ENCODE results near the gene TRIM7.
"Not testable (repeated sequence)": the region's sequence is repeated elsewhere in the genome, so short reads cannot be mapped to it uniquely, and the experiment has no call there.

The TRIM7 gene

DNA sequence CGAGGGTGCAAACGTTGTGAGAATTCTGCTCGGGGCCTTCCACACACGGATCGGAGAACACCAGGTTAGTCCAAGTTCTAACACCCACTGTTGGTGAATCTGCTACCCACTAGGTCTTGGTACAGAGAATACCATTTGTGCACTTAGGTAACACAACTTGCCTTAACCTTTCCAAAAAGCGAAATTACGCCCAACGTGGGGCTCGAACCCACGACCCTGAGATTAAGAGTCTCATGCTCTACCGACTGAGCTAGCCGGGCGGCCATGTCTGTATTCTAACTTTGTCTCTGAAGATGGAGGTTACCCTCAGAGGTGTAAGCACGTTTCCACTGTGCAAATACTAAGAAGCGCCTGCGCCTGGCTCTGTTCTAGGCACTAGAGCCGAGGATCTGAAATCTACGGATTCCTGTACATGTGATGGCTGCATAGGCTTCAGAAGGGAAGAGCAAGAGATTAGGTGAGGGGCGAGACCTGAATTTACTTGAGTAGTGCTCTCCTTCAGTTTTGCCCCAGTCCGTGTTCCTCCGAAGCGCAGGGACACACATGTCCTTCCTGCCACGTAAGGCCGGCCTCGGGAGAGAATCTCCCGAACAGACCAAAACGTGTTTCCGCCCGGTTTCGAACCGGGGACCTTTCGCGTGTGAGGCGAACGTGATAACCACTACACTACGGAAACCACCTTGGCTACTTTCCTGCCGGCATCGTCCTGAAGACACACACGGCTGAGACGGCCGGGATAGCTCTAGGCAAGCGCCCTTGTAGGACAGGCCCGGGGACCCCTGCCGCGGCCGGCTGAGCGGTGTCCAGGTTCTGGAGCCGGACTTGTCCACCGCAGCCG is 17.0 kb upstream of the TRIM7 start:
- peaks cover 77% of the 10 kb centered on the region for H3K4me1 Mint-ChIP-seq
- DNase-seq (peak; percentile 97), ATAC-seq (peak; percentile 62)
- H3K27me3 Mint-ChIP-seq, result peaks cover 11% of the 10 kb centered on the region
- peak overlapping the region; percentile 97 for H3K4me3 Mint-ChIP-seq
- H3K9me3 Mint-ChIP-seq, result no peaks in the 10 kb centered on the region
- H3K27ac Mint-ChIP-seq, result peak overlapping the region; percentile 96
- peaks cover 16% of the 10 kb centered on the region for H3K36me3 Mint-ChIP-seq (ENCODE audit: low read depth)

DNA sequence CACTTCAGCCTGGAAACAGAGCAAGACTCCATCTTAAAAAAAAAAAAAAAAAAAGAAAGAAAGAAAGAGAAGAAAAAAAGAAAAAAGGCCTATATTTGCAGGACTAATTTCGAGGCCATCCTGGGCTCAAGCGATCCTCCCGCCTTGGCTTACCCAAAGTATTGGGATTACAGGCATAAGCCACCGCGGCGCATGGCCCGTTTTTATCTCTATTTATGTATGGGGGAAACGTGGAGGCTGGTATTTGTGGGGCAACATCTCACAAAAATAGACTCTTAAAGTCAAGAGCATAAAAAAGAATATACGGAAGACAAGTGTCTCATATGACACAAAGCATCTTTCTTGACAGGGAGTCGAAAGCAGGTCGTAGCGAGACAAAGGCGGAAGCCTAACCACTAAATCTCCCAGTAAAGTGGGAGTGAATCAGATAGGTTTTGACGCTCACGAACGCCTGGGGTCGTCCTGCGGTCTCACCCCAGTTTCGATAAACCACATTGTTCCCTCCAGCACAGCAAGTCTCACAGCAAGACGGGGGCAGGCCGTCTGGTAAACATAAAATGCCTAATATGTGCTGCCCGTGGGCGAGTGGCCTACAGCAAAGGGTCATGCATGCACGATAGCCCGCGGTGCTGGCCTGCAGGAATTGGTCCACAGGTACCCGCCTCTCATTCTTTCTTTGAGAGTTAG is 16.3 kb upstream of the TRIM7 start:
- DNase-seq, result peak; percentile 66
- Mint-ChIP-seq H3K27me3 (peaks cover 11% of the 10 kb centered on the region), H3K27ac (peak overlapping the region; percentile 96), H3K36me3 (ENCODE audit: low read depth) (peaks cover 11% of the 10 kb centered on the region), H3K9me3 (no peaks in the 10 kb centered on the region), H3K4me1 (peaks cover 78% of the 10 kb centered on the region), H3K4me3 (peak overlapping the region; percentile 97)
- no peak for ATAC-seq

DNA sequence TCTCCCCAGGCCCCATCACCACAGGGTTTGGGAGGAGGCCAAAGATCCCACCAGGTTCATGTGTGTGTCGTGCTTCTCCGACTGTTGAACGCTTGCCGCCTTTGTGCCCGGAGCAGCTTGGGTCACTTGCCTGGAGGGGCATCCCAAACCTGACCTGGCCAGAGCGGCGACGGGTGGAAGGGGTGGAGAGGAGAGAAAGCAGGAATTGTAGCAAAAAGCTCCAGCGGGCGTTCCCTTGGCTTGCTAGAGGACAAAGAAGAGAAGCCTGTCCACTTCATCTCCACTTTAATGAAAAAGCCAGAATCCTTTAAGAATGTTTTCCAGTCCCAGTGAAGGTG is 15.2 kb upstream of the TRIM7 start:
- Mint-ChIP-seq H3K9me3 (no peaks in the 10 kb centered on the region), H3K36me3 (ENCODE audit: low read depth) (peaks cover 9% of the 10 kb centered on the region), H3K4me1 (peaks cover 70% of the 10 kb centered on the region), H3K4me3 (peak overlapping the region; percentile 11), H3K27ac (no peak overlapping the region), H3K27me3 (peaks cover 11% of the 10 kb centered on the region)
- DNase-seq, result no peak
- no peak for ATAC-seq

DNA sequence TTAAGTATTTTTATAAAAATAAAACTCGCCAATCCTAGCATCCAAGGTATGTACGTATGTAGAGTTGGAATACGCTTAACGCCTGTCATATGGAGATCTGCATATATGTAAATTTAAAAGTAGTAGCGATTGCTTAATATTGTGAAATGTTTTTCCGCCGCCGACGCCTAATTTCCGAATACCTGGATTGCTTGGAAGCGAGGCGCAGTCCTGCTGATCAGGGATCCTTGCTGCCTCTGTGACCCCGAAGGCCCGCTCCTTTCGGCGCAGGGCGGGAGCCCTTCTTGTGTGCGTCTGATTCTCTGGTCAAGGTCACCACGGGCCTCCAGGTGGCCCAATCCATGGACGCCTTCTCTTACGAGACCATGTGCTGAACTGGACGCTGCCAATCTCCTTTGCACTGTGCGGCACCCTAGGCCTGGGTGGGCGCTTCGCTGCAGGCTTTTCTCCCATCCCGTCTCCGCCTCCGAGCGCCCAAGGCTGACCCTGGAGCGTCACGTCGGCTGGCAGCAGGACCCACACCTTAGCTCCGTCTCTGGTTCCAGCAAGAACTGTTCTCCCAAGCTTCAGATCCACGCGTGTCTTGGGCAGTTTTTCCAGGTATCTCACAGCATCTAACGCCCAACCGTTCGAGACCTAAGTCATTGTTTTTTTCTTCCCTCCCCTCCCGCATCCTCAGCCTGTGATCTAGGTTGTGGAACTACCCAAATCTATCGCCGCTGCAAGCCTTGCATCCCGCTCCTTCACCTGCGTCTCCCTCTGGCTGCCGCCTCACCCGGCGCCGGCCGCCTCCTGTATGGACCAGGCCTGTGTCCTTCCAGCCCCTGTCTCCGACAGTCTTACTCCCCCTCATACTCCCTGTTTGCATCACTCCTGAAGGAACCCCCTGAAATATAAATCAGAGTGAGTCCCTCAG is 14.5 kb upstream of the TRIM7 start:
- Mint-ChIP-seq H3K36me3 (ENCODE audit: low read depth) (peaks cover 9% of the 10 kb centered on the region), H3K27ac (no peak overlapping the region), H3K4me3 (peak overlapping the region; percentile 32), H3K27me3 (peaks cover 11% of the 10 kb centered on the region), H3K9me3 (no peaks in the 10 kb centered on the region), H3K4me1 (peaks cover 66% of the 10 kb centered on the region)
- ATAC-seq (no peak), DNase-seq (no peak)

DNA sequence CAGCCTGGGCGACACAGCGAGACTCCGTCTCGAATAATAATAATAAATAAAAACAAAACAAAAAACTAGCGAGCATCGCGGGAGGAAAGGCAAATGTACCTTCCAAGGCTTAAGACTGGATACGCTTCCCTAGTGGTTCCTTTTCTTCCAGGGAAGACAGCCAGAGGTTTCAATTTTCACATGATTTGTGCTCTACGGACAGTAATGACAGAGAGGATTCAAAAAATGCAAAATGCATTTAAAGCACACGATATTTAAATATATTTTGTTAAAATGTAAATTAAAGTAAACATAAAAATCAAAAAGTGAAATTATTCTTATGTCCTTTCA is 13.8 kb upstream of the TRIM7 start:
- no peak for DNase-seq
- peak overlapping the region; percentile 88 for H3K4me3 Mint-ChIP-seq
- peaks cover 9% of the 10 kb centered on the region for H3K36me3 Mint-ChIP-seq (ENCODE audit: low read depth)
- H3K27me3 Mint-ChIP-seq, result peaks cover 11% of the 10 kb centered on the region
- peaks cover 60% of the 10 kb centered on the region for H3K4me1 Mint-ChIP-seq
- no peaks in the 10 kb centered on the region for H3K9me3 Mint-ChIP-seq
- ATAC-seq, result no peak
- H3K27ac Mint-ChIP-seq, result no peak overlapping the region

DNA sequence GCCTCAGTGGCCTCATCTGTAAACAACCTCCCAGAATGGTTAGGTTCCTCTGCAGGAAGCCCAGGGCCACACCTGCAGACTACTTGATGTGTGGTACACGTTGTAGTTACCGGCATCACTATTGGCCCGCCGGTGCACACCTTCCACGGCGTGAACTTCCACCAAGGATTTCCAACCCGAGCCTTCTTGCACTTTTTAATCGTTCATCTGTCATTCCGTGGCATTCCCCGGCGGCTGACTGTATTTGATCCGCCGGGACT is 12.7 kb upstream of the TRIM7 start:
- Mint-ChIP-seq H3K27ac (peak overlapping the region; percentile 98), H3K27me3 (peaks cover 11% of the 10 kb centered on the region), H3K4me1 (peaks cover 59% of the 10 kb centered on the region), H3K36me3 (ENCODE audit: low read depth) (peaks cover 9% of the 10 kb centered on the region), H3K4me3 (peak overlapping the region; percentile 88), H3K9me3 (no peaks in the 10 kb centered on the region)
- no peak for ATAC-seq
- peak; percentile 34 for DNase-seq

DNA sequence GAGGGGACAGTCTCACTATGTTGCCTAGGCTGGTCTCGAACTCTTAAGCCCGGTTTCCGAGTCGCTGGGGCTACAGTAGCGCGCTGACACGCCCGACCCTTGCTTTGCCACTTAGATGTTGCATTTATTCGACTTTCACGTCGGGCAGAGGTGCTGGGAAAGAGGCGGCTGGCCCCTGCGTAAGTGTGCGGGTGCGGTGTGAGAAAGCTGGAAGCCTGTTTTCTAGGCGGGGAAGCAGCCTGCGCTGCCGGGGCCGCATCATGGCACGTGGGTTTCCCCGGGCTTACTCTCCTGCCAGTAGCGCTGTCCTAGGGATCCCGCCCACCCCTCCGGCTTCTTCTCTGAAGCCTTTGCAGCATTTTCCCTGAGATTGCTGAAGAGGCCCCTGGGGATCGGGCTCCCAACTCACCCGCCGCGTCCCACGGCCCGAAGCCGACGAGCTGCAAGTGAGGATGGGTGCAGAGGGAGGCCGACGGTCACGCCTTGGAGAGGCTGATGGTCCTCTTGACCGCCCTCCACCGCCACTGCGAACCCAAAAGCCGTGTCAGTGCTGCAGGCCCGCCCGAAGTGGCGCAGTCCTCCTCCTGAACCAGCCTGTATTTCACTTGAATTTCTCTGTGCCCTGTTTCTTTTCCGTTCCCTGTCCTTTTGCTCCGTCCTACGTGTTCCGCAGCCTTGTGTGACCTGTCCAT is 12.3 kb upstream of the TRIM7 start:
- H3K36me3 Mint-ChIP-seq (ENCODE audit: low read depth), result peaks cover 8% of the 10 kb centered on the region
- peaks cover 10% of the 10 kb centered on the region for H3K27me3 Mint-ChIP-seq
- DNase-seq (peak; percentile 77), ATAC-seq (no peak)
- peak overlapping the region; percentile 88 for H3K4me3 Mint-ChIP-seq
- H3K4me1 Mint-ChIP-seq, result peaks cover 56% of the 10 kb centered on the region
- no peaks in the 10 kb centered on the region for H3K9me3 Mint-ChIP-seq
- H3K27ac Mint-ChIP-seq, result peak overlapping the region; percentile 98

DNA sequence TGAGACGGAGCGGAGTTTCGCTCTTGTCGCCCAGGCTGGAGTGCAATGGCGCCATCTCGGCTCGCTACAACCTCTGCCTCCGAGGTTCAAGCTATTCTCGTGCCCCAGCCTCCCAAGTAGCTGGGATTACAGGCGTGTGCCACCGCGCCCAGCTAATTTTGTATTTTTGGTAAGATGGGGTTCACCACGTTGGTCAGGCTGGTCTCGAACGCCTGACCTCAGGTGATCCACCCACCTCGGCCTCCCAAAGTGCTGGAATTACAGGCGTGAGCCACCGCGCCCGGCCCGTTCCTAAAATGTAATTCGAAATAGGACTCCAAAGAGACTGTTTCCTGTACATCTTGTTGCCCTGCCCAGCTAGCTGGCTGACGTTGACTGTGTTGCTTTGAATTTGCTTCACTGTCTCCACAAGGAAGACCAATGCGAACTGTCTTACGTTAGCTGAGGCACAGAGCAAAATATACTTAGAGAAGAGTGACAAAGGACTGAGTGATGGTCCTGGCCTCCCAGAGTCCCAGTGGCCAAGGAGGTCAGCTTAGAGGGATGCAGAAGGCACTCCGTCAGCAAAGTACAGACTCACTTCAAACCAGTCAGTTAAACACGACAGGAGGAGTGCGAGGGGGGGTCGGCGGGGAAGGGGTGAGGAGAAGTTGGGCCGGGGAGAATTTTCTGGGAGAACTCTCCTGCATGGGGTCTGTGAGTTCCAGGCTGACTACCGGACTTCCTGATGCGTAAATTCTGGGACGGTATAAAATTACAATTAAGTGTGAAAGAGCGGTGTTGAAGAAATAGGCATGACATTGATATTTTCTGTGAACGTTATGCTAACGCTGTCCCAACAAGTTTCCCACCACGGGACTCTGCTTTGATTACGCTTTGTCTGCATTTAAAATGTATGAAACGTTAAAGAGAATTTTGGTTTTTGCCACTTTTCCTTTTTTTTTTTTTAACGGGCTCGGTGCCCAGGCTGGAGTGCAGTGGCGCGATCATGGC is 11.3 kb upstream of the TRIM7 start:
- Mint-ChIP-seq H3K4me1 (peaks cover 46% of the 10 kb centered on the region), H3K36me3 (ENCODE audit: low read depth) (peaks cover 3% of the 10 kb centered on the region), H3K27me3 (peaks cover 5% of the 10 kb centered on the region), H3K4me3 (peak overlapping the region; percentile 88), H3K27ac (peak overlapping the region; percentile 75), H3K9me3 (no peaks in the 10 kb centered on the region)
- DNase-seq, result peak; percentile 39
- no peak for ATAC-seq

DNA sequence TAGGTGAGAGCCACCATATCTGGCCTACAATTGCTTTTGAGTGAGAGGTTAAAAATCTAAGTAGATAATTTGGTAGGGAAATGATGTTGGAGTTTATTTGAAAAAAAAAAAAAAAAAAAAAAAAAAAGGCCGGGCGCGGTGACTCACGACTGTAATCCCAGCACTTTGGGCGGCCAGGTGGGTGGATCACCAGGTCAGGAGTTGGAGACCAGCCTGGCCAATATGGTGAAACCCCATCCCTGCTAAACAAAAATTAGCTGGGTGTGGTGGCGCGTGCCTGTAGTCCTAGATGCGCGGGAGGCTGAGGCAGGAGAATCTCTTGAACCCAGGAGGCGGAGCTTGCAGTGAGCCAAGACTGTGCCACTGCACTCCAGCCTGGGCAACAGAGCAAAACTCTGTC is 9.3 kb upstream of the TRIM7 start:
- not testable (repeated sequence) for H3K27me3 Mint-ChIP-seq

DNA sequence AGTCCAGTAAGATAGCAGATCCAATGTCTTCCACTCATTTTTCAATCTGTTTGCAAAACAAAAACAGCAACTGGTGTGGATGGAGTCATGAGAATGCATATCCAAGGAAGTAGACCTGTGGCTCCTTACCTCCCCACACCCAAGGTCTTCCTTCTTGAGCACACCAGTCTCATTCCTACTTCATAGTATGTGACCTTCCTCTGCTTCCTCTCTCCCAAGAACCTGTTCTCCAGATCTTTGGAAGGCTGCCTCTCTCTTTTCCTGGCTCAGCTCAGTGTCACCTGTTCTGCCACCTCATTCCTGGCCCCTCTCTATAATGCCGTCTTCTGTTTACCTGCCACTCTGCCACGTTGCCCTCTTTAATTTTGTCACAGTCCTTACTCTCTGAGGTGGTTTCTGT is 7.9 kb upstream of the TRIM7 start:
- ATAC-seq (no peak), DNase-seq (no peak)
- no peak overlapping the region for H3K27ac Mint-ChIP-seq
- H3K4me3 Mint-ChIP-seq, result no peak overlapping the region
- H3K4me1 Mint-ChIP-seq, result peaks cover 27% of the 10 kb centered on the region
- H3K27me3 Mint-ChIP-seq, result peaks cover 2% of the 10 kb centered on the region
- no peaks in the 10 kb centered on the region for H3K36me3 Mint-ChIP-seq (ENCODE audit: low read depth)
- H3K9me3 Mint-ChIP-seq, result no peaks in the 10 kb centered on the region

More for the DNA sequence above, 9.3 kb upstream of the TRIM7 start:
- not testable (repeated sequence) for H3K36me3 Mint-ChIP-seq (ENCODE audit: low read depth); DNase-seq; H3K9me3 Mint-ChIP-seq; H3K4me3 Mint-ChIP-seq; ATAC-seq; H3K27ac Mint-ChIP-seq
- H3K4me1 Mint-ChIP-seq, result peaks cover 29% of the 10 kb centered on the region

DNA sequence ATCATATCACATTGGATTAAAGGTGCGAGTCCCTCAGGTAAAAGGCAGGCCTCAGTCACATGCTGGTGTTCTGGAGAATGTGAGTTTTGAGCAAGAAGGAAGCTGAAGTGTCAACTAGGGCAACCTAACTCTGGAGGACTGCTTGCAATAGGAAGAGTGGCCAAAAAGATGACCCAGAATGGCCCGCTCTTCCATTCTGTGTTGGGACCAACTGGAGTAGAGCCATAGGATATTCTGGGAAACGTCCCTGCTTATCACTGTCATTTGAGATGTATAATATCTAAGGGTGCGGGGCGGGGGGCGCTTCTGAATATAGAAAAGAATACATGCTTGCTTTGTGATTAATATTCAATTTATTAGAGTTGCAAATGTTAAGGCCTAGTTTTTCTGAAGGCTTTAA is 7.1 kb upstream of the TRIM7 start:
- ATAC-seq (no peak), DNase-seq (no peak)
- H3K4me3 Mint-ChIP-seq, result no peak overlapping the region
- peaks cover 4% of the 10 kb centered on the region for H3K36me3 Mint-ChIP-seq (ENCODE audit: low read depth)
- H3K9me3 Mint-ChIP-seq, result no peaks in the 10 kb centered on the region
- H3K27me3 Mint-ChIP-seq, result peaks cover 5% of the 10 kb centered on the region
- H3K27ac Mint-ChIP-seq, result no peak overlapping the region
- peaks cover 27% of the 10 kb centered on the region for H3K4me1 Mint-ChIP-seq

DNA sequence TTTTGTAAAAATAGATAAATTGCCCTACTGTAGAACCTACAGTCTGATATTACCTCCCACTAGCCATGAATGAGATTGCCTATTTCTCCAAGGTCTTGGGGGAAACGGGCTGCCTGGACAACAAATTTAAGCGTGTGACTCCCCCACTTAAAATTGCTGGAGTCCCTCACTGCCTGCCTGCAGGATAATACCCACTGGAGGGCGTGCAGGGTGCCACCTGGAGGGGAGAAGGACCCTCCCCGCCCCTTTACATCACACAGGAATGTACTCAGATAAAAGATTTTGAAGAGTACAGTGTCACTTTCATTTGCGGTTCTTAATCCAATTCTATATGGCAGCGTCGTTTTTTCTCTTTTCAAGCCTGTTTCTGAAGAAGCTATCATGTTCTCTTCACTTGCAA is 6.2 kb upstream of the TRIM7 start:
- Mint-ChIP-seq H3K27me3 (peaks cover 13% of the 10 kb centered on the region), H3K27ac (no peak overlapping the region)
- ATAC-seq, result no peak

DNA sequence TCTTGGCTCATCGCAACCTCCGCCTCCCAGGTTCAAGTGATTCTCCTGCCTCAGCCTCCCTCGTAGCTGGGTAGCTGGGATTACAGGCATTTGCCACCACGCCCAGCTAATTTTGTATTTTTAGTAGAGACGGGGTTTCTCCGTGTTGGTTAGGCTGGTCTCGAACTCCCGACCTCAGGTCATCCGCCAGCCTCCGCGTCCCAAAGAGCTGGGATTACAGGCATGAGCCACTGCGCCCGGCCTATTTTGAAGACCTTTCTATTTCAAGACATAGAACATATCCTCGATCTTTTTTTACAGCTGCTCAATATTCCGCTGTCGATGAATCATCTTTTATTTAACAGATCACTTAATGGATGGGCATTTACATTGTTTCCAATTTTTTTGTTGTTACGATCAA is 5.7 kb upstream of the TRIM7 start:
- Mint-ChIP-seq H3K27me3 (peaks cover 18% of the 10 kb centered on the region), H3K4me1 (peaks cover 31% of the 10 kb centered on the region)
- H3K27ac Mint-ChIP-seq; H3K4me3 Mint-ChIP-seq; ATAC-seq; H3K9me3 Mint-ChIP-seq; H3K36me3 Mint-ChIP-seq (ENCODE audit: low read depth); DNase-seq: not testable (repeated sequence)

More for the DNA sequence above, 6.2 kb upstream of the TRIM7 start:
- Mint-ChIP-seq H3K9me3 (no peaks in the 10 kb centered on the region), H3K4me1 (peaks cover 28% of the 10 kb centered on the region), H3K4me3 (no peak overlapping the region), H3K36me3 (ENCODE audit: low read depth) (peaks cover 9% of the 10 kb centered on the region)
- no peak for DNase-seq
